ENCODE measurements around the gene TCF7L1.
A peak's percentile ranks its signal among the peaks of the same experiment; 100 is the strongest.

The TCF7L1 gene

GRCh38 chr2:85273738-85274731, 140.8 kb downstream of the TCF7L1 start:
- FAIRE-seq (peak; percentile 99), DNase-seq (ENCODE audit: insufficient read length, low spot score) (peak; percentile 86)

DNA sequence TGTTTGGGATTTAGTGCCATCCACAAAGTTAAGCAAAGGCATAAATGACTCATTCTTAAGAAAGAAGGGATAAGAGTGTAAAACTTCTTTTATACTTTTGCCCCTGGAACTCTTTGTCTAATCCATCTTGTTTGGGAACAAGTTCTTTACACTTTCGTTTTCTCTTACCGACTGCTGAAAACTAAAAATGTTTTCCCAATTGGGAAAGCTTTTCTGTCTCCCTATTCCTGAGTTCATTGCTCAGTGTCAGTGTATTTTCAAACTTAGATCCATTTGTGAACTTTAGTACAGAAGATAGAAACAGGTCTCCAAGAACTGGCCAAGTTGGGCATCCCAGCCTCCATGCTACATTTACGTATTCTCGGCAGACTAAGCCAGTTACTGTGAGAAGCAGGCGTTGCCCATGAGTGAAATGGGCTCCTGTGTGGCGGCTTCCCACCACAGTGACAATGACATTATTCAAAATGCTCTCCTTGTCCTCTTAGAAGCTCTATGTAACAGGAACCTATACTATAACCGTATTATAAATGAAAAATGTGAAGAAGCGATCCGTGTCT, 142.9 kb downstream of the TCF7L1 start:
- DNase-seq (ENCODE audit: insufficient read length, low spot score) (no peak), FAIRE-seq (peak; percentile 16)

DNA sequence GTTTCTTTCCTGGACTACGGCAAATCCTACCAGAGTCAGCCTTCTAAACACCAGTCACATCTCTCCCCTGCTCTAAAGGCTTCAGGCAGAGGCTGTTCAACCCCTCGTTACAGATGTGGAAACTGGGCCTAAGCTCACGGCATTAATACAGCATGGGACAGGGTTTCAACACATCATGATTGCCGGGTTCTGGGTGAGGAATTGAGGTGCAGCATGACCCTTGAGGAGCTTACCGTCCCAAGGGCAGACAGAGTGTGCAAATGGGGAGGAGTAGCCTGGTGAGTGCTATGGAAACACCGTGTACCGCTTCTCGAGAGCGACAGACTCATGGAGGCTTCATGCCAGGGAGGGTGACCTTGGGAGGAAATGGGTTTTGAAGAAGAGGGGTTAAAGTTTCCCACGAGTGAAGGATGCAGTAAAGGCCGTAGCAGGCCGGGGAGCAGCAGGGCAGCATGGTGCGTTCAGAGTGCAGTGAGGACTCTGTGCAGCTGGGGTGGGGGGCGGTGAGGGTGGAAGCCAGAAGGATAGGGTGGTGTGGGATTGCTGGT, 143.5 kb downstream of the TCF7L1 start:
- DNase-seq (ENCODE audit: insufficient read length, low spot score) (no peak), FAIRE-seq (peak; percentile 60)

DNA sequence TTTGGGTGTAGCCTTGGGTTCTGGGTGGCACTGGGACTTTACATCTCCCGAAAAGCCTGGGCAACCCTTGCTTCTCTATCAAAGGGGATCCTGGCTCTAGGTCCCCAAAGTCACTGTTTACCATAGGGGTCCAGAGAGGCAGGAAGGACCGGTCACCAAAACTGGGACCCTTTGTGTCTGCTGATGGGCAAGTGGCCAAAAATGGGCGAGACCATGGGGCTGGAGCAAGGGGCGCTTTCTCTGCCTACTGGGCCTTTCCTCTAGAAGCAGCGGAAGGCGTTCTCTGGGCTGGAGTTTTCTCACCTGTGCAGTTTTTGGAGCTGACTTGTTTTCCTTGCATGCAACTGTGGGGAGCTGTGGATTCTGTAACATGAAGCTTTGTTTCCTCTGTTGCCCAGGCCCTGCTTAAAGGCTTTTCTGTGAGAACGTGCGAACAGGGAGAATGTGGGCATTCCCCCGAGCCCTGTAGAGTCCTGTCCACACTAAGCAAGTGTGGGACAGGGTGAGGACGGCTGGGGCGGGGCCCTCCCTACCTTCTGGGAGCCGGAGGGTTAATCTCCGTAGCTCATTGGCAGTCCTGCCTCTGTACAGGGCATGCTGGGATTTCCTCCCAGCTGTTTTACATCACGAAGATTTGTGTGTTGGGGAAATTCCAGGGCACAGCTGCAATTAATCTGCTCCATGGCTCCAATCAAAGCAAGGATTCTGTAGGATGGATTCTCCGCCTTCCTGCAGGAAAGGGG, 144.4 kb downstream of the TCF7L1 start:
- no peak for DNase-seq (ENCODE audit: insufficient read length, low spot score)
- no peak for FAIRE-seq

DNA sequence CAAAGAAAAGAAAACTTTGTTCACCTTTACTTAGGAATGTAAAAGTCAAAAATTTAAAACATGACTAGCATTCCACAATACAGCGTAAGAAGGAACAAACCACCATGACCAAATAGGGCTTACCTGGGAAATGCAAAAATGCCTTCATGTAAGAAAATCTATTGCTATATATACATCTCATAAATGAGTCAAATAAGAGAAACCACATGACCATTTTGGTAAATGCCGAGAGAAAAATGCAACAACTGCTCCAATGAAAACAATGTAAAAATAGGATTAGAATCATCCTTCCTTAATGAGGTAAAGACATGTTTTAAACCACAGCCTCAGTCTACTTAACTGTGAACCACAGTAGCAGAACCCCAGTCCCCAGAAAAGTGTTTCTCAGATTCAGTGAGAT, 145.2 kb downstream of the TCF7L1 start:
- DNase-seq (ENCODE audit: insufficient read length, low spot score) (no peak), FAIRE-seq (no peak)

DNA sequence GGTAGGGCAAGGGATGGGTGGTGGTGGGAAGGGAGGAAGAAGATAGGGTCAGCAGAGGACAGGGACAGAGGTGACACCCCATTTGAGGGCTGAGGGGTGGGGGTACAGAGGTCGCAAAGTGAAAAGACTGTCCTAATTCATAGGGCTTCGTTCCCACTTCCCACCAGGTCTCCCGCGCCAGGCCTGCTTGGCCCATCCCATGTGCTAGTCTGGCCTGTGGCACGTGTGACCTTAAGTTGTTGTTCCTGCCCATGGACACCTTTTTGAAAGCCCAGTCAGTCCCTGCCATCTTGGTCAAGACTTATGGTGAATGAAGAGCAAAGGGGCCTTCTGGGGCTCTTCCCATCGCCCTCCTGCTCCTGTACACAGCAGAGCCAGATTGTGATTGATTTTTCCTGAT, 148.4 kb downstream of the TCF7L1 start:
- FAIRE-seq = no peak

DNA sequence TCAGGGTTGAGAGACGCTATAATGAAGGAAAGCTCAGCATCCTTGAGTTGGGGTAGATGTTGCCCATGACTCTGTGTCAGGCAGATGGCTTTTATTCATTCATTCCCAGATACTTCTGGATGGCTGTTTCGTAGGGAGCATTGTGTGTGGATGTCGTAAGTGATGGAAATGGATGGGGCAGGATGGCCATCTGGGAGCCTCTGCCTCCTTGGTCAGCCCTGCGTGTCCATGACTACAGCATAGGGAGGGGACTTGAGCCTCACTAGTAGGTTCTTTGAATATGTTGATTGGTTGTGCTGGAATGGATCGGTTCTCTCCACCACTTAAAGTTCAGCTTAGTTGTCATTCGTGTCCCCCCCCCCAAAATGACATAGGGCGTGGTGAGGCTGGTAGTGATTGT, 149.7 kb downstream of the TCF7L1 start:
- FAIRE-seq (no peak), DNase-seq (ENCODE audit: insufficient read length, low spot score) (no peak)

More for the DNA sequence above, 148.4 kb downstream of the TCF7L1 start:
- no peak for DNase-seq (ENCODE audit: insufficient read length, low spot score)

DNA sequence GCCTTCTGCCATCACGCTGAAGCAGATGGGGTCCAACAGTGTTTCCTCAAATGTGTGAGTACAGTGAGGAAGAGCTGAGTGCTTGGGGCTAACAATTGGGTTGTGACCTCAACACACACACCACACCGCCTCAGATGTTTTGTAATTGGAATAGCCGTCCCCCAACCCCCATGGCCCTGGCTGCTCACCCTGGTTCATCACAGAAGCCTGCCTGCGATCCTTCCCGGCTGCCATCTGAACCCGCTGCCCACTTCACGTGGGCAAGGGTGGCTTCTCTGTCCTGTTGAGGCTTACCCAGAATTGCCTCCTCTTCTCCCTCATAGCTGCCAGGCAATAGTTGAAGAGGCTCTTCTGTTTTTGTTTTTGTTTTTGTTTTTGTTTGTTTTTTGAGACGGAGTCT, 150.4 kb downstream of the TCF7L1 start:
- DNase-seq (ENCODE audit: insufficient read length, low spot score) = no peak
- FAIRE-seq = no peak

DNA sequence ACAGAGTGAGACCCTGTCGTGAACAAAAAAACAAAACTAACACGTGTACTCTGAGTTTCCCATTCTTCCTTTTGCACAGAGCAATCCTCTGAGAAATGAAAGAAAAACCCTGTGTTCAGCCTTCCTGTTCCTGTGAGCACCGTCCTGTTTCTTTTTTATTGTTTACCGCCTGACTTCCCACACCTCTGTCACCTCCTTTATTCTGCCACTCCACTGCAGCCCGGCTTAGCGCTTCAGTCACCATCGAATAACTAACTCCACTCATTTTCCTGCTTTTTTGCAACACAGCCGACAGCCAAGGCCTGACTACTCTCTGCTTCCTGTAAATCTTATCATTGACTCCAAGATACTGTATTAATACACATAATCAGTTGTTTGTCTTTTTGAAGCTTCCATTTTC, 153.7 kb downstream of the TCF7L1 start:
- DNase-seq (ENCODE audit: insufficient read length, low spot score) (no peak), FAIRE-seq (no peak)

DNA sequence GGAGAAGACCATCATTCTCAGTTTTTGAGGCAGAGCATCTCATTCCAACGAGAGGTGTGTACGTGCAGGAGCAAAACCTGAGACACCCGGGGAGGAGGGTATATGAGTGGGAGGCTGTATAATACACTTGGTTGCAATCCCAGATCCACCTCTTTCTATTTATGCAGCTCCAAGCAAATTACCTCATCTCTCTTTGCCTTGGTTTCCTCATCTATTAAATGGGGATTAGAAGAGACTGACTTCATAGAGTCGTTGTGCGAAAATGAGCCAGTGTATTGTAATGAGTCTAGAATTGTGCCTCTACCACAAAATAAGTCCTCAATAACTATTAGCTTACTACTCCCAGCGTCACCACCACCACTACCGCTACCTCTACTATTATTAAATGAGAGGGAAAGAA, 154.5 kb downstream of the TCF7L1 start:
- no peak for FAIRE-seq

GRCh38 chr2:85288244-85288725, 155.1 kb downstream of the TCF7L1 start:
- FAIRE-seq = no peak
- peak; percentile 61 for DNase-seq (ENCODE audit: insufficient read length, low spot score)

More for the DNA sequence above, 154.5 kb downstream of the TCF7L1 start:
- no peak for DNase-seq (ENCODE audit: insufficient read length, low spot score)

DNA sequence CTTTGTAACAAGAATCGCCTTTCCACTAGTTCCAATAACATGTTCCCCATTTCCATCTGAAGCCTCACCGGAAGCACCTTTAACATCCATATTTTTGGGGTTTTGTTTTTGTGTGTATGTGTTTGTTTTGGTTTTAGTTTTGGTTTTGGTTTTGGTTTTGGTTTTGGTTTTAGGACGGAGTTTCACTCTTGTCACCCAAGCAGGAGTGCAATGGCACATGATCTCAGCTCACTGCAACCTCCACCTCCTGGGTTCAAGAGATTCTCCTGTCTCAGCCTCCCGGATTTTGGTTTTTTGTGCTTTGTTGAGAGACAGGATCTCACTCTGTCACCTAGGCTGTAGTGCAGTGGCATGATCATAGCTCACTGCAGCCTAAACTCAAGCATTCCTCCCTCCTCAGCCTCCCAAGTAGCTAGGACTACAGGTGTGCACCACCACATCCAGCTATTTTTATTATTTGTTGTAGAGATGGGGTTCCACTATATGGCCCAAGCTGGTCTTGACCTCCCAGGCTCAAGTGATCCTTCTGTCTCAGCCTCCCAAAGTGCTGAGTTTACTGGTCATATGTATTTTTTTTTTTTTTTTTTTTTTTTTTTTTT, 158.3 kb downstream of the TCF7L1 start:
- DNase-seq (ENCODE audit: insufficient read length, low spot score) (no peak), FAIRE-seq (no peak)

GRCh38 chr2:85302121-85302520, 168.9 kb downstream of the TCF7L1 start:
- FAIRE-seq (no peak), DNase-seq (ENCODE audit: insufficient read length, low spot score) (no peak)

- FAIRE-seq (no peak), DNase-seq (ENCODE audit: insufficient read length, low spot score) (no peak)
Measured at GRCh38 chr2:85303780-85304531, 170.8 kb downstream of the TCF7L1 start.

DNA sequence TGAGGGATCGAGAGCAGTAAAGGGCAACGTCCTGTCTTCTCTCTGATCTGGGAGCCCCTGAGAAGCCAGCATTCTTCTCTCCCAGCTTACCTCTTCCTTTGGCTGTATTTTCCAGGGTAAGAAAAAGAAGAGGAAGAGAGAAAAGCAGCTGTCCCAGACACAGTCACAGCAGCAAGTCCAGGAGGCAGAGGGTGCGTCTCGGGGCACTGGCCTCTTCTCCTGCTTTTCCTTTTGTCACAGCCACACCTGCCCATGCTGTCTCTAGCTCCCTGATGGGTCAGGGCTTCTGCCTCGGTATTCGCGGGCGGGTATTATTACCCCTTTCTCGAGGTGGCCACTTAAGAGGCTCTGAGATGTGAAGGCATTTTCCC, 174.3 kb downstream of the TCF7L1 start:
- FAIRE-seq (no peak), DNase-seq (ENCODE audit: insufficient read length, low spot score) (no peak)

DNA sequence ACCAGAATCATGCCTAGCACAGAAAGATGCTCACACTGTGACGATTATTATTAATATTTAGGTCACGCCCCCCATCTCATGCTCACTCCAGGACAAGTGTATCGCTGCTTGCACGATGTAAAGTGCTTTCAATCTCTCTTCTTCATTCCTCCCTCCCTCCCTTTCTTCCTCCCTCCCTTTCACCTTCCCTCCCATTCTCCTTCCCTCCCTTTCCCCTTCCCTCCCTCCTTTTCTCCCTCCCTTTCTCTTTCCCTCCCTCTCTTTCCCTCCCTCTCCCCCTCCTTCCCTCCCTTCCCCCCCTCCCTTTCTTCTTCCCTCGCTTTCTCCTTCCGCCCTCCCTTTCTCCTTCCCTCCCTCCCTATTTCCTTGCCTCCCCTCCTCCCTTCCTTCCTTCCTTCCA, 175.0 kb downstream of the TCF7L1 start:
- no peak for DNase-seq (ENCODE audit: insufficient read length, low spot score)
- FAIRE-seq = no peak

DNA sequence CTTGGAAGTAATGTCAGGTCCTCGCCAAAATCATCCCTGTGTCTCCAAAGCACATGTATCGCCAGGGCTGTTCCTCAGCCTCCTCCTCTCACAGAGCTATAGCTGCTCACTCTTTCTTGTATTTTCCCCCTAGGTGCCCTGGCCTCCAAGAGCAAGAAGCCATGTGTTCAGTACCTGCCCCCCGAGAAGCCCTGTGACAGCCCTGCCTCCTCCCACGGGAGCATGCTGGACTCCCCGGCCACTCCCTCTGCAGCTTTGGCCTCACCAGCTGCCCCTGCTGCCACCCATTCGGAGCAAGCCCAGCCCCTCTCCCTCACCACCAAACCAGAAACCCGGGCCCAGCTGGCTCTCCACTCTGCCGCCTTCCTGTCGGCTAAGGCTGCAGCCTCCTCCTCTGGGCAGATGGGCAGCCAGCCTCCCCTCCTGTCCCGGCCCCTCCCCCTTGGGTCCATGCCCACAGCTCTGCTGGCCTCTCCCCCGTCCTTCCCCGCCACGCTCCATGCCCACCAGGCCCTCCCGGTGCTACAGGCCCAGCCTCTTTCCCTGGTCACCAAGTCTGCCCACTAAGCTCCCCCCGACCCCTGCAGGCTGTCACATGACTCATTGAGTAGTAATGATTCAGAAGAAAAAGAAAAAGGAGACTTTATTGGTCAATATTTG, 175.8 kb downstream of the TCF7L1 start:
- FAIRE-seq (no peak), DNase-seq (ENCODE audit: insufficient read length, low spot score) (no peak)

GRCh38 chr2:85309699-85310321, 176.6 kb downstream of the TCF7L1 start:
- FAIRE-seq = no peak
- no peak for DNase-seq (ENCODE audit: insufficient read length, low spot score)

DNA sequence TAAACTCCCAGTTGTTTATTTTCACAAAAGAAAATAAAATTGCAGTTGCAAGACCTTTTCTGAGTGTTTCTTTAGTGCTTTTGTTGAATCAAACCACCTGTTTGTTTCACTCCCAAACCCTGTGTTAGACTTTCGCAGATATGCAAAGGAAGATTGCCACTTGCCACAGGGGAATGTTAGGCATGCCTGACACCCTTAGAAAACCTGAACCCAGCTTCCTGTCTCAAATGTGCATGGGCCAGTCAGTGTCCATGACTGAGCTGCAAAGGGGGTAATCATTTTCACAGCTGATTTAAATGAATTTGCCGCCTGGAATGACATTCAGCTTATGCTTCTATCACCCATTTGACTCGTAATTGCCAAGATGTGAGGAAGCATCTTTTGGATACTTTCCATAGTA, 177.1 kb downstream of the TCF7L1 start:
- DNase-seq (ENCODE audit: insufficient read length, low spot score) (no peak), FAIRE-seq (no peak)

Data from HTR-8/SVneo (cell line).